ENCODE measurements around the gene NFIC.
"Not testable (repeated sequence)": the region's sequence is repeated elsewhere in the genome, so short reads cannot be mapped to it uniquely, and the experiment has no call there.

NFIC gene

DNA sequence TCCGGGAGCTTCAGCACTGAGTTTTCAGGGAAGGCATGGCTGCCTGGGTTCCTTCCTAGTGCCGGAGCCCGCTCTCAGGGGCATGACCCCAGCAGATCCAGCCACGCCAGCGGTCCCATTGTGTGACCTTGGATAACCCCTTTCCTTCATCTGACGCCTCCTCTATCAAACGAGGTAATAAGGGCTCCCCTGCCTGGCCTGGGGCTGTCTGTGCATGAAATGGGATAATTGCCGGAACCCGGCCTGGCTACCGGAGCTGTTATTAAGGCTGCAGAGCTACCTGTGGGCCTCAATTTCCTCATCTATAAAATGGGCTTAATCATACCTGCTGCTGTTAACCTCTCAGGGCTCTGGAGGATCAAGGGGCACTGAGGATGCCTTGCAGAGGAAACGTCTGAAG, 18.3 kb upstream of the NFIC start:
- no peak for TF ChIP-seq CTCF (conservative IDR thresholded peaks at IDR 0.05)
- no peak overlapping the region for H3K27ac ChIP-seq

DNA sequence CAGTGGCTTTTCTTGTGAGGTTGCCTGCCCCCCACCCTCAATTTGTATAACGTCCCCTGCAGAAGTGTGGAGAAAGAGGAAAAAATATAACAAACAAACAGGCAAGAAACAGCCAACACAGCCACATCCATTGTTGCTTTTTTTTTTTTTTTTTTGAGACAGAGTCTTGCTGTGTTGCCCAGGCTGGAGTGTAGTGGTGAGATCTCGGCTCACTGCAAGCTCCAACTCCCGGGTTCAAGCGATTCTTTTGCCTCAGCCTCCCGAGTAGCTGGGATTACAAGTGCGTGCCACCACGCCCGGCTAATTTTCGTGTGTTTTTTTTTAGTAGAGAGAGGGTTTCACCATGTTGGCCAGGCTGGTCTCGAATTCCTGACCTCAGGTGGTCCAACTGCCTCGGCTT, 17.9 kb upstream of the NFIC start:
- not testable (repeated sequence) for H3K27ac ChIP-seq

GRCh38 chr19:3350014-3350663, 16.2 kb upstream of the NFIC start:
- H3K27ac ChIP-seq: no peak overlapping the region
- no peak for TF ChIP-seq CTCF (conservative IDR thresholded peaks at IDR 0.05)

GRCh38 chr19:3351702-3352447, 14.5 kb upstream of the NFIC start:
- no peak overlapping the region for H3K27ac ChIP-seq
- no peak for TF ChIP-seq CTCF (conservative IDR thresholded peaks at IDR 0.05)

DNA sequence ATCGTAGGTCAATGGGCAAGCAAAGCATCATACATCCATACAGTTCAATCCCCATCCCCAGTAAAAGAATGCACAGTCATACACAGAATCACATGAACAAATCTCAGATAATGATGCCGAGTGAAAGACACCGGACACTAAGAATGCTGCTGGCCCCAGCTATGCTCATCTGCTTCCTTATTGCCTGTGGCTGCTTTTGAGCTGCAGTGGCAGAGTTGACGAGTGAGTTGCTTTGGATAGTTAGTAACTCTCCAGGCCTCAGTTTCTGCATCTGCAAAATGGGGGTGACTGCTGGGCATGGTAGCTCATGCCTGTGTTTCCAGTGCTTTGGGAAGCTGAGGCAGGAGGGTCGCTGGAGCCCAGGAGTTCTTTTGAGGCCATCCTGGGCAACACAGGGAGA, 12.9 kb upstream of the NFIC start:
- no peak overlapping the region for H3K27ac ChIP-seq
- no peak for TF ChIP-seq CTCF (conservative IDR thresholded peaks at IDR 0.05)

GRCh38 chr19:3356805-3357204, 9.6 kb upstream of the NFIC start:
- no peak overlapping the region for H3K27ac ChIP-seq
- TF ChIP-seq CTCF (conservative IDR thresholded peaks at IDR 0.05): no peak

DNA sequence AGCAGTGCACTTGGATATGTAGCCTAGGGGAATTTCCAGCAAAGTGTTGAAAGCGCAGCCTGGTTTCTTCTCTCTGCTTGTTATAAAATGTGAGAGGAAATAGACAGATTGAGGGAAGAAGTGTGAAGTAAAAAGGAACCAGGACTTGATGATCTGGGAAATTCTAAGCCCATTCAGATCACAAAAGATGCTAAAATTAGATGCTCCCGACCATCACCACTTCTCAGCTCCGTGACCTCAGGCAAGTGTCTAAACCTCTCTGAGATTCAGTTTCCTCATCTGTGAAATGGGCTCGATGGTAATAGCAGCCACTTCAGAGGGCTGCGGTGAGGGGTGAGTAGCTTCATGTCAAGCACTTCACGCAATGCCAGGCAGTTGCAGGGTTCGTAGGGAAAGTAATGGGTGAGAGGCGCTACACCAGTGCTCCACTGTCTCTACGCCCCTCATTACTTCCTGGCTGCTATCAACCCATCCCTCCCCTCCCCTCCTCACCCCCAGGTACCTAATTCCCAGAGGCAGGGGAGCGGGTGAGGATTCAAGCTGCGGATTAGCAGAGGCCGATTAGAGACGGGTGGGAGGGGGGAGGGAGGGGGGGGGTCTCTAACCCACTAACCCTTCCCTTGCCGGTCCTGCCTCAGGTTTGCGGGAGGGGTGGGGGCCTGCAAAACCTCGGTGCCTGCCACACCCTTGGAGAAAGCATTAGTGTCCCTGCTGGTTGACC, 9.0 kb upstream of the NFIC start:
- no peak overlapping the region for H3K27ac ChIP-seq
- TF ChIP-seq CTCF (conservative IDR thresholded peaks at IDR 0.05): no peak
